Measurements from ENCODE around the gene CELSR3.

DNA sequence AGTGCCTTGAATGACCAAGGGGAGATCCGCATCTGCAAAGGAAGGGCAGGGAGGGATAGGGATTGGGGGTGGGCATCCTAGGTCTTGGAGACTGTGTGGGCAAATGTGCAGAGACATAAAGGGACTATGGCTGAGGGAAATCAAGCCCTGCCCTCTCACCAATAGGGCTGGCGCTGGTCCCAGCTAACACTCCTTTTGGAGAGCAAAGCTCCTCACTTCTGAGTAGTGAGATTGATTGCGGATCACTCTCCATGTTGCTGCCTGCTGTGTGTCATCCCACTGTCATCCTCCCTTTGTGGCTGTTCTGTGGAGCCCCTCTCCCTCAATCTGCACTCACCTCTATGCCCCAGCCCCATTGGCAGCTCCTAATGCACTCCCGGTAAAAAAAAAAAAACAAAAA, 2.2 kb upstream of the CELSR3 start:
- TF ChIP-seq POLR2A (IDR thresholded peaks at IDR 0.05) = no peak
- TF ChIP-seq CTCF (IDR thresholded peaks at IDR 0.05) = no peak
